Upper lobe of left lung (tissue), 4 donors: ENCODE measurements around the gene CCNY.

Source experiments
- EP300 ChIP-seq, 4 donors: sonication (generic); formaldehyde crosslinking; IDR thresholded peaks; one replicate each; pipeline ENCODE4 v1.5.1; 2017; ENCODE audit warnings: antibody characterized with exemption in 4 of 4, control low read depth in 2 of 4
- POLR2A ChIP-seq, 4 donors: fragments of 450-650 bp; IDR thresholded peaks; one replicate each; pipeline ENCODE4 v1.5.1; 2016 to 2017; ENCODE audit warnings: antibody characterized with exemption in 4 of 4, mild to moderate bottlenecking in 2 of 4
- POLR2AphosphoS5 ChIP-seq, 2 donors: sonication (generic); formaldehyde crosslinking; IDR thresholded peaks; one replicate each; pipeline ENCODE4 v1.5.1; 2017; ENCODE audit warnings: antibody characterized with exemption in 2 of 2
- TF ChIP-seq, protein P1 (sequence below), 6 experiments: fragments of 450-650 bp in 4 of 6; fragments of 200-600 bp in 2 of 6; sonication (generic) in 2 of 6; IDR thresholded peaks; one replicate each; pipeline ENCODE4 v1.5.1; 2016 to 2019; ENCODE audit warnings: antibody characterized with exemption in 6 of 6

DNA sequence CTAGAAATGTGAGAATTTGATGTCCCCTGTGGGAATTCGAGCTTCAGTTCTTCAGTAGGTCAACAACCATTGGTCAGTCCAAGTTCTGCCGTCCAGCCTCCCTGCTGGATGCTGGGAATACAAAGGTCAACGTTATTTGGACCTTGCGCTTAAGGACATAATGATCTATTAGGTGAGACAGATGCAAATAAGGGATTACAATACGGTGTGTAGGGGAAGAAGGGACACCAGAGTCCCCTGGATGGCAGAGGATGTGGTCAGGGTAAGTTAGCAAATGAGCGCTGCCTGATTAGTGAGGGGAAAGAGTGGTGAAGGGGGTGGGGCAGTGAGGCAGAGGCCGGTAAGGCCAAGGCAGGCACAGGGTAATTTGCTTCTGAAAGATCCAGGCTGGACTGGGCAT, 16.2 kb downstream of the CCNY start:
- TF ChIP-seq, protein P1, sequence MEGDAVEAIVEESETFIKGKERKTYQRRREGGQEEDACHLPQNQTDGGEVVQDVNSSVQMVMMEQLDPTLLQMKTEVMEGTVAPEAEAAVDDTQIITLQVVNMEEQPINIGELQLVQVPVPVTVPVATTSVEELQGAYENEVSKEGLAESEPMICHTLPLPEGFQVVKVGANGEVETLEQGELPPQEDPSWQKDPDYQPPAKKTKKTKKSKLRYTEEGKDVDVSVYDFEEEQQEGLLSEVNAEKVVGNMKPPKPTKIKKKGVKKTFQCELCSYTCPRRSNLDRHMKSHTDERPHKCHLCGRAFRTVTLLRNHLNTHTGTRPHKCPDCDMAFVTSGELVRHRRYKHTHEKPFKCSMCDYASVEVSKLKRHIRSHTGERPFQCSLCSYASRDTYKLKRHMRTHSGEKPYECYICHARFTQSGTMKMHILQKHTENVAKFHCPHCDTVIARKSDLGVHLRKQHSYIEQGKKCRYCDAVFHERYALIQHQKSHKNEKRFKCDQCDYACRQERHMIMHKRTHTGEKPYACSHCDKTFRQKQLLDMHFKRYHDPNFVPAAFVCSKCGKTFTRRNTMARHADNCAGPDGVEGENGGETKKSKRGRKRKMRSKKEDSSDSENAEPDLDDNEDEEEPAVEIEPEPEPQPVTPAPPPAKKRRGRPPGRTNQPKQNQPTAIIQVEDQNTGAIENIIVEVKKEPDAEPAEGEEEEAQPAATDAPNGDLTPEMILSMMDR (IDR thresholded peaks at IDR 0.05), result no peak
- no peak for TF ChIP-seq POLR2A (IDR thresholded peaks at IDR 0.05)
- TF ChIP-seq POLR2AphosphoS5 (IDR thresholded peaks at IDR 0.05), result no peak
- no peak for TF ChIP-seq EP300 (IDR thresholded peaks at IDR 0.05)
